H1 (cell line): ENCODE results near the gene TTI1. TPM values are rescaled to one million over a fixed set of nuclear protein-coding genes. Genes with fewer than 3 reads are reported as not detected.

ENCODE experiments used
- CTCF ChIA-PET: fragments of 300-600 bp; sonication (Branson Sonifier 250); formaldehyde crosslinking; loops from one replicate; lab custom pipeline; 2021; ENCODE audit not compliant: partially characterized antibody; lab: Charles Lee
- POLR2A ChIA-PET: fragments of 300-600 bp; sonication (Branson Sonifier 250); formaldehyde crosslinking; loops from one replicate; lab custom pipeline; 2021; ENCODE audit warnings: inconsistent platforms; ENCODE audit not compliant: partially characterized antibody; lab: Charles Lee
- DNase-seq, 2 experiments: peaks; one replicate each; pipeline versions ENCODE4 v3.0.0 to v3.0.0-alpha.2; 2010 to 2022; ENCODE audit warnings: low spot score in 2 of 2, low read depth in 1 of 2, mixed read lengths in 1 of 2
- FAIRE-seq: peaks from 2 replicates; lab custom pipeline; 2011; peaks lifted over from hg19 to GRCh38; lab: Jason Lieb, UNC
- H2AFZ ChIP-seq: 2 replicates; pipeline ENCODE4 v1.8.1; 2012; ENCODE audit warnings: low read length, inconsistent platforms
- H2AK5ac ChIP-seq: 2 replicates; pipeline ENCODE4 v1.6.1; 2013; ENCODE audit warnings: low read depth, low read length
- H2BK120ac ChIP-seq: replicated peaks from 2 replicates; pipeline ENCODE3; 2013; ENCODE audit warnings: low read depth, low read length, inconsistent platforms
- H2BK12ac ChIP-seq: 2 replicates; pipeline ENCODE4 v1.6.1; 2013; ENCODE audit warnings: low read depth, low read length
- H2BK15ac ChIP-seq: 2 replicates; pipeline ENCODE4 v1.6.1; 2013; ENCODE audit warnings: low read length
- H2BK20ac ChIP-seq: 2 replicates; pipeline ENCODE4 v1.6.1; 2013; ENCODE audit warnings: low read length
- H2BK5ac ChIP-seq: 2 replicates; pipeline ENCODE4 v1.6.1; 2013; ENCODE audit warnings: low read depth, low read length
- H3K14ac ChIP-seq: 2 replicates; pipeline ENCODE4 v1.6.1; 2013; ENCODE audit warnings: inconsistent platforms; ENCODE audit not compliant: insufficient read length
- H3K18ac ChIP-seq: 2 replicates; pipeline ENCODE4 v1.6.1; 2013; ENCODE audit warnings: low read length; ENCODE audit errors: extremely low read depth
- H3K23ac ChIP-seq: 2 replicates; pipeline ENCODE4 v1.6.1; 2013; ENCODE audit warnings: inconsistent platforms; ENCODE audit not compliant: insufficient read length
- H3K23me2 ChIP-seq: 2 replicates; pipeline ENCODE4 v1.6.1; 2013; ENCODE audit warnings: low read depth, low read length
- H3K27ac ChIP-seq: 2 replicates; pipeline ENCODE4 v1.6.1; 2011; ENCODE audit warnings: low read depth, low read length, inconsistent platforms
- H3K27me3 ChIP-seq, 4 experiments: replicated peaks in 1 of 4; 1 replicate in 1 of 4; 2 replicates in 3 of 4; pipeline versions ENCODE4 v1.6.1 to v1.8.1; 2011 to 2013; ENCODE audit warnings: low read length in 3 of 4, mild to moderate bottlenecking in 3 of 4, inconsistent platforms in 2 of 4, mixed read lengths in 2 of 4, moderate library complexity in 1 of 4; ENCODE audit not compliant: control insufficient read depth in 3 of 4, insufficient read depth in 3 of 4; ENCODE audit errors: extremely low read depth in 1 of 4
- H3K36me3 ChIP-seq, 4 experiments: 2 replicates each; pipeline versions ENCODE4 v1.6.1 to v1.8.1; 2011 to 2013; ENCODE audit warnings: mild to moderate bottlenecking in 4 of 4, low read length in 3 of 4, moderate library complexity in 2 of 4, control low read depth in 1 of 4, inconsistent platforms in 1 of 4; ENCODE audit not compliant: insufficient read depth in 4 of 4, control insufficient read depth in 2 of 4
- H3K4ac ChIP-seq: replicated peaks from 2 replicates; pipeline ENCODE3; 2013; ENCODE audit warnings: low read length, low read depth, mixed read lengths, inconsistent platforms; ENCODE audit not compliant: insufficient read length
- H3K4me1 ChIP-seq, 4 experiments: replicated peaks in 1 of 4; 1 replicate in 1 of 4; 2 replicates in 3 of 4; pipeline versions ENCODE4 v1.6.1 to v1.8.1; 2011 to 2013; ENCODE audit warnings: low read length in 3 of 4, inconsistent platforms in 2 of 4, mixed read lengths in 1 of 4; ENCODE audit not compliant: insufficient read depth in 4 of 4, control insufficient read depth in 3 of 4
- H3K4me2 ChIP-seq, 2 experiments: 2 replicates each; pipeline versions ENCODE4 v1.6.1 to v1.8.1; 2011 to 2013; ENCODE audit warnings: low read depth in 2 of 2, low read length in 2 of 2, control low read depth in 1 of 2, inconsistent platforms in 1 of 2, mild to moderate bottlenecking in 1 of 2; ENCODE audit not compliant: insufficient read depth in 1 of 2
- H3K4me3 ChIP-seq, 4 experiments: fragments of 200-600, 300-600 bp in 1 of 4; sonication (generic), shearing (Covaris generic), sonication (Bioruptor Twin) in 1 of 4; 2 replicates each; pipeline versions ENCODE4 v1.5.1 to v1.8.1; 2011 to 2016; ENCODE audit warnings: low read length in 4 of 4, low read depth in 3 of 4, control low read depth in 2 of 4, inconsistent platforms in 2 of 4, mild to moderate bottlenecking in 2 of 4, mixed read lengths in 1 of 4, moderate library complexity in 1 of 4; ENCODE audit not compliant: insufficient read depth in 2 of 4; ENCODE audit errors: extremely low read depth in 1 of 4
- H3K56ac ChIP-seq: replicated peaks from 2 replicates; pipeline ENCODE3; 2013; ENCODE audit warnings: low read depth, mild to moderate bottlenecking, mixed read lengths, low read length, inconsistent platforms; ENCODE audit not compliant: insufficient read length
- H3K79me1 ChIP-seq: 2 replicates; pipeline ENCODE4 v1.6.1; 2013; ENCODE audit warnings: low read depth, low read length, control low read depth
- H3K79me2 ChIP-seq, 2 experiments: 2 replicates each; pipeline versions ENCODE4 v1.6.1 to v1.8.1; 2012 to 2013; ENCODE audit warnings: low read length in 2 of 2, mild to moderate bottlenecking in 2 of 2, inconsistent platforms in 1 of 2; ENCODE audit not compliant: insufficient read depth in 2 of 2, control insufficient read depth in 1 of 2
- H3K9ac ChIP-seq, 4 experiments: replicated peaks in 1 of 4; 1 replicate in 1 of 4; 2 replicates in 3 of 4; pipeline versions ENCODE4 v1.6.1 to v1.8.1; 2011 to 2013; ENCODE audit warnings: low read depth in 3 of 4, low read length in 3 of 4, control low read depth in 2 of 4, mild to moderate bottlenecking in 2 of 4, moderate library complexity in 2 of 4, inconsistent platforms in 1 of 4; ENCODE audit errors: extremely low read depth in 1 of 4
- H3K9me3 ChIP-seq, 2 experiments: 2 replicates each; pipeline versions ENCODE4 v1.6.1 to v1.8.1; 2012 to 2013; ENCODE audit warnings: mild to moderate bottlenecking in 2 of 2, moderate library complexity in 2 of 2, control low read depth in 1 of 2, inconsistent platforms in 1 of 2, low read depth in 1 of 2, low read length in 1 of 2, mixed read lengths in 1 of 2; ENCODE audit not compliant: insufficient read depth in 2 of 2
- H4K20me1 ChIP-seq, 2 experiments: replicated peaks in 1 of 2; 2 replicates each; pipeline versions ENCODE3 to v1.8.1; 2011 to 2013; ENCODE audit warnings: inconsistent platforms in 2 of 2, low read length in 2 of 2, mild to moderate bottlenecking in 1 of 2; ENCODE audit not compliant: insufficient read depth in 2 of 2, control insufficient read depth in 1 of 2
- H4K5ac ChIP-seq: 2 replicates; pipeline ENCODE4 v1.6.1; 2013; ENCODE audit warnings: low read length, low read depth, mixed read lengths, inconsistent platforms; ENCODE audit not compliant: insufficient read length
- H4K8ac ChIP-seq: 2 replicates; pipeline ENCODE4 v1.8.0; 2013; ENCODE audit warnings: mild to moderate bottlenecking, moderate library complexity, low read length, inconsistent platforms; ENCODE audit not compliant: insufficient read depth; ENCODE audit errors: extremely low read depth
- H4K91ac ChIP-seq: replicated peaks from 2 replicates; pipeline ENCODE3; 2013; ENCODE audit warnings: low read length, mixed read lengths, inconsistent platforms; ENCODE audit not compliant: insufficient read length
- CREB1 ChIP-seq: IDR thresholded peaks from 2 replicates; pipeline ENCODE4 v1.6.1; 2012; ENCODE audit warnings: inconsistent platforms
- CTBP2 ChIP-seq: IDR thresholded peaks from 2 replicates; pipeline ENCODE4 v1.7.0; 2011; ENCODE audit warnings: borderline replicate concordance, mild to moderate bottlenecking, moderate library complexity, mixed read lengths, low read length; ENCODE audit not compliant: insufficient read depth, insufficient read length
- EGR1 ChIP-seq: IDR thresholded peaks from 2 replicates; pipeline ENCODE4 v1.6.1; 2011; ENCODE audit warnings: low read depth, low read length, borderline replicate concordance
- NRF1 ChIP-seq: IDR thresholded peaks from 2 replicates; pipeline ENCODE4 v1.6.1; 2011; ENCODE audit warnings: mild to moderate bottlenecking, low read depth, low read length, improper control_type of control experiment
- PHF8 ChIP-seq: fragments of 200-600 bp; sonication (generic); conservative IDR thresholded peaks from 2 replicates; pipeline ENCODE4 v1.7.1; 2012; ENCODE audit warnings: low read depth, mild to moderate bottlenecking, inconsistent platforms, low read length, moderate library complexity
- POLR2AphosphoS5 ChIP-seq: IDR thresholded peaks from 2 replicates; pipeline ENCODE4 v1.6.1; 2011; ENCODE audit warnings: low read depth, low read length
- RNF2 ChIP-seq: fragments of 200-900, 300-1000 bp; sonication (generic); IDR thresholded peaks from 2 replicates; pipeline ENCODE4 v1.7.1; 2016; ENCODE audit warnings: borderline replicate concordance, low read depth, mild to moderate bottlenecking, antibody characterized with exemption, low read length; ENCODE audit not compliant: poor library complexity, severe bottlenecking; ENCODE audit errors: missing control alignments
- SP1 ChIP-seq: IDR thresholded peaks from 2 replicates; pipeline ENCODE4 v1.6.1; 2011; ENCODE audit warnings: low read depth, low read length
- SP4 ChIP-seq: IDR thresholded peaks from 2 replicates; pipeline ENCODE4 v1.6.1; 2012; ENCODE audit warnings: low read length, inconsistent platforms
- WGBS, 2 experiments: shearing (Covaris generic) in 1 of 2; methylation state at CpG; one replicate each; pipeline versions ENCODE4 v1.1.6 to v1.1.7; 2013 to 2015; ENCODE audit warnings: low lambda C conversion rate in 2 of 2, mixed read lengths in 2 of 2, inconsistent platforms in 1 of 2, low coverage in 1 of 2, missing lambda C conversion rate in 1 of 2; ENCODE audit not compliant: insufficient replicate concordance in 2 of 2, insufficient coverage in 1 of 2, insufficient read length in 1 of 2; ENCODE audit errors: extremely low coverage in 1 of 2, missing lambda C conversion rate in 1 of 2; 5-methylcytosine and 5-hydroxymethylcytosine counted together
- polyA plus RNA-seq, 7 experiments: library from polyadenylated mRNA; depleted of rRNA in 3 of 7; stranded (reverse) in 5 of 7; unstranded in 2 of 7; fragments of >200 nt in 5 of 7; fragments of 200-250 nt in 2 of 7; gene quantifications; 1 replicate in 5 of 7; 2 replicates in 1 of 7; 4 replicates in 1 of 7; pipeline versions ENCODE4 v1.2.1 to v1.2.3, GENCODE V29; 2011 to 2013; ENCODE audit warnings: missing spikeins in 2 of 7, mixed read lengths in 2 of 7
- total RNA-seq: library from RNA; stranded (reverse); fragmentation: NEBNext Ultra II Directional; extraction: Animal tissue kit (Norgen Biotek cat#: 25700); gene quantifications from 2 replicates; pipeline ENCODE4 v1.2.1, GENCODE V29; 2021

Gene TTI1
- total and polyA plus RNA-seq, 2 of the 8 experiments (the other 6 are each of a cell fraction or from before 2014, with no cell fraction given), result 34.1 to 47.0 TPM

DNA sequence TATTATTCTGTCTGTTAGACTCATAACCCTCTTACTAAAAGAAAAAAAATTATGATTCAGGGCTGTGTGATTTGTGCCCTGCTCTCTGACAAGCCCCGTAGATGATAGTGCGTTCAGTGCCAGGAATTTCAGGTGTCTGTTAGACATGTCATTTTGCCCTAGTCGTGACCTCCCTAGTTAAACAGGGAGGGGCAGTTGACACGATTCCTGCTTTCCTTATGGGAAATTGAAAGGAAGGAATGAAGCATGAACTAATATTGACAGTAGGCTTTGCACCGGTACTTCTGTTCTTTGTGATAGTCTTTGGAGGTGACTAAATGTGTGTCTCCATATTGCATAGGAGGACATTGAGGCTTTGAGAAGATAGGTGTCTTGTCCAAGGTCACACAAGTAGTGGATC is 26.6 kb upstream of the TTI1 start:
- Histone ChIP-seq H2BK12ac (no peak overlapping the region), H3K36me3 (peaks cover 18 to 58% (median 36%) of the 10 kb centered on the region in 4 experiments), H3K27ac (no peak overlapping the region), H4K20me1 (peaks cover 0 to 4% of the 10 kb centered on the region in 2 experiments), H3K4me3 (no peak overlapping the region), H3K27me3 (no peaks in the 10 kb centered on the region), H3K23ac (no peak overlapping the region), H4K5ac (no peak overlapping the region), H3K4ac (no peak overlapping the region), H2BK15ac (no peak overlapping the region), H3K14ac (no peak overlapping the region), H2BK5ac (no peak overlapping the region), H2BK20ac (no peak overlapping the region), H3K4me2 (no peak overlapping the region), H2AK5ac (no peak overlapping the region), H3K18ac (no peak overlapping the region), H3K23me2 (no peaks in the 10 kb centered on the region; the same call in 1 of the 2 replicates), H3K4me1 (no peaks in the 10 kb centered on the region), H2AFZ (no peak overlapping the region), H4K8ac (no peak overlapping the region), H3K79me1 (no peaks in the 10 kb centered on the region), H3K9ac (no peak overlapping the region), H4K91ac (no peak overlapping the region), H2BK120ac (no peak overlapping the region), H3K79me2 (peaks cover 0 to 2% of the 10 kb centered on the region in 2 experiments; a peak in 1 of 4 replicates), H3K9me3 (no peaks in the 10 kb centered on the region), H3K56ac (no peak overlapping the region)
- FAIRE-seq (no peak), DNase-seq (no peak)
- ChIA-PET CTCF (interaction anchor here (0.6 to 9.9 kb wide), 4 partner anchors 14 to 163 kb away, joined by 3 to 134 read pairs (median 12); no protein-coding TSS in a partner anchor), POLR2A (interaction anchor here (1.4 kb wide), 1 partner anchor 9 kb away, joined by 4 read pairs; no protein-coding TSS in a partner anchor)
- TF ChIP-seq PHF8 (no peak), SP4 (no peak), CTBP2 (no peak), NRF1 (no peak), EGR1 (no peak), SP1 (no peak), POLR2AphosphoS5 (no peak), RNF2 (no peak), CREB1 (no peak)
- WGBS, 2 experiments, result 92% methylated on average over 5 of the region's 5 CpGs; no CpG with 5 or more reads in 1 of the 2 experiments
